ENCODE measurements around the gene UNC13A. TPM values are rescaled to one million over a fixed set of nuclear protein-coding genes. Genes with fewer than 3 reads are reported as not detected.

UNC13A gene
- total and polyA plus RNA-seq, 2 donors (not counting 3 experiments of a cell fraction or from before 2014, with no cell fraction given) = 0.04 to 0.09 TPM

DNA sequence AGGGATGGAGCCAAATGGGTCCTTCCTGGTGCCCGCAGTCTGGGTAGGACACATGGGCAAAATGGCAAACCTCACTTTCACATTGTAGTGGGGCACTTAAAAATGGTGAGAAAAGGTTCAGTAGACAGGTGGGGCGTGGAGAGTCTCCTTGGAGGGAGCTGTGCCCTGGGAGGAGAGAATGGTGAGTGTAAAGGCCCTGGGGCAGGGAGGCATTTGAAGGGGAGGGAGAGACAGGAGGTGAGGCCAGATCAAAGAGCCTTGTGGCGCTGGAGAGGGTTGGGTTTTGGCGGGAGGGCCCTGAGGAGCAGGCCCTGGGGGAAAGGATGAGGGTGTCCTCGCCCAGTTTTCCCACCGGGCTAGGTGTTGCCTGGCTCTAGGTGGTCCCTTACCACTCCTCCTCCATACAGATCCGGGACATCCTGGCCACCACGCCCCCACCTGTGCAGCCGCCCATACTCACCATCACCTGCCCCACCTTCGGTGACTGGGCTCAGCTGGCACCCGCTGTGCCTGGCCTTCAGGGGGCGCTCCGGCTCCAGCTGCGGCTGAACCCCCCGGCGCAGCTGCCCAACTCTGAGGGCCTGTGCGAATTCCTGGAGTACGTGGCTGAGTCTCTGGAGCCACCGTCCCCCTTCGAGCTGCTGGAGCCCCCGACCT is 37.4 kb upstream of the UNC13A start:
- Histone ChIP-seq H3K36me3 (ENCODE audit: control insufficient read depth in 2 of 2, extremely low read depth in 1 of 2, insufficient read depth in 2 of 2, low read length in 2 of 2) (peaks cover 32 to 52% of the 10 kb centered on the region in 2 experiments), H3K27ac (ENCODE audit: insufficient read depth, low read depth, low read length) (no peak overlapping the region), H3K79me2 (ENCODE audit: control insufficient read depth, insufficient read depth, low read length) (peaks cover 97% of the 10 kb centered on the region), H3K4me2 (ENCODE audit: insufficient read depth, low read length) (no peak overlapping the region), H3K4me3 (replicated peaks in 1 of 3; ENCODE audit: insufficient read depth in 1 of 3, low read depth in 1 of 3, low read length in 3 of 3) (no peak overlapping the region), H3K27me3 (ENCODE audit: control insufficient read depth in 2 of 2, insufficient read depth in 2 of 2, low read length in 2 of 2) (no peaks in the 10 kb centered on the region), H4K20me1 (replicated peaks; ENCODE audit: control insufficient read depth, extremely low read depth, insufficient read depth, low read length) (no peaks in the 10 kb centered on the region), H3K9me3 (replicated peaks; ENCODE audit: control insufficient read depth, insufficient read depth, low read length) (no peaks in the 10 kb centered on the region), H3K4me1 (ENCODE audit: control insufficient read depth, extremely low read depth, insufficient read depth, low read length) (peaks cover 23% of the 10 kb centered on the region), H2AFZ (ENCODE audit: low read depth, low read length) (no peak overlapping the region), H3K9ac (replicated peaks; ENCODE audit: extremely low read depth, insufficient read depth, low read length) (no peak overlapping the region), H3K9me1 (replicated peaks; ENCODE audit: control insufficient read depth, extremely low read depth, insufficient read depth, low read length) (no peaks in the 10 kb centered on the region)
- intact Hi-C loops (cut with micrococcal nuclease) (no loop called here), dilution Hi-C loops (cut with MboI; ENCODE audit: extremely low pct_ligation_motif_present, low sequenced_read_pairs) (no loop called here)
- DNase-seq (ENCODE audit: low read depth, low spot score) (no peak), FAIRE-seq (no peak)
- CTCF ChIA-PET = interaction anchor here (0.7 to 3.3 kb wide), 3 partner anchors 9 to 41 kb away, joined by 3 to 20 read pairs (median 3); no protein-coding TSS in a partner anchor
- POLR2A ChIA-PET = no interaction called here
- no TSS peak for BruUV-seq (replicated peaks)
- TF ChIP-seq FOS (IDR thresholded peaks at IDR 0.05; ENCODE audit: borderline replicate concordance, insufficient read depth, low read length) (no peak), POLR2AphosphoS5 (IDR thresholded peaks at IDR 0.05; ENCODE audit: insufficient read depth, low read depth, low read length) (no peak), EZH2 (IDR thresholded peaks at IDR 0.05; ENCODE audit: borderline replicate concordance, low read depth, low read length, severe bottlenecking) (no peak), JUN (IDR thresholded peaks at IDR 0.05; ENCODE audit: borderline replicate concordance, insufficient read depth, insufficient read length, low read depth) (no peak)
- TF ChIP-seq, protein P1, sequence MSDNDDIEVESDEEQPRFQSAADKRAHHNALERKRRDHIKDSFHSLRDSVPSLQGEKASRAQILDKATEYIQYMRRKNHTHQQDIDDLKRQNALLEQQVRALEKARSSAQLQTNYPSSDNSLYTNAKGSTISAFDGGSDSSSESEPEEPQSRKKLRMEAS (IDR thresholded peaks at IDR 0.05; ENCODE audit: insufficient read depth, insufficient read length) = no peak
- TF ChIP-seq, protein P2, sequence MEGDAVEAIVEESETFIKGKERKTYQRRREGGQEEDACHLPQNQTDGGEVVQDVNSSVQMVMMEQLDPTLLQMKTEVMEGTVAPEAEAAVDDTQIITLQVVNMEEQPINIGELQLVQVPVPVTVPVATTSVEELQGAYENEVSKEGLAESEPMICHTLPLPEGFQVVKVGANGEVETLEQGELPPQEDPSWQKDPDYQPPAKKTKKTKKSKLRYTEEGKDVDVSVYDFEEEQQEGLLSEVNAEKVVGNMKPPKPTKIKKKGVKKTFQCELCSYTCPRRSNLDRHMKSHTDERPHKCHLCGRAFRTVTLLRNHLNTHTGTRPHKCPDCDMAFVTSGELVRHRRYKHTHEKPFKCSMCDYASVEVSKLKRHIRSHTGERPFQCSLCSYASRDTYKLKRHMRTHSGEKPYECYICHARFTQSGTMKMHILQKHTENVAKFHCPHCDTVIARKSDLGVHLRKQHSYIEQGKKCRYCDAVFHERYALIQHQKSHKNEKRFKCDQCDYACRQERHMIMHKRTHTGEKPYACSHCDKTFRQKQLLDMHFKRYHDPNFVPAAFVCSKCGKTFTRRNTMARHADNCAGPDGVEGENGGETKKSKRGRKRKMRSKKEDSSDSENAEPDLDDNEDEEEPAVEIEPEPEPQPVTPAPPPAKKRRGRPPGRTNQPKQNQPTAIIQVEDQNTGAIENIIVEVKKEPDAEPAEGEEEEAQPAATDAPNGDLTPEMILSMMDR (IDR thresholded peaks at IDR 0.05; ENCODE audit: extremely low read depth in 1 of 2, insufficient read depth in 1 of 2, low read depth in 1 of 2, low read length in 2 of 2) = peak; percentile 24 to 32

Data from endothelial cell of umbilical vein (primary cell).